Measurements from ENCODE around the gene RNF183. TPM values are rescaled to one million over a fixed set of nuclear protein-coding genes. Genes with fewer than 3 reads are reported as not detected.
A peak's percentile ranks its signal among the peaks of the same experiment; 100 is the strongest.
"Not testable (repeated sequence)": the region's sequence is repeated elsewhere in the genome, so short reads cannot be mapped to it uniquely, and the experiment has no call there.

RNF183 gene
- total RNA-seq, 3 donors from 2014 or later = 0.37 TPM; not detected in 2

DNA sequence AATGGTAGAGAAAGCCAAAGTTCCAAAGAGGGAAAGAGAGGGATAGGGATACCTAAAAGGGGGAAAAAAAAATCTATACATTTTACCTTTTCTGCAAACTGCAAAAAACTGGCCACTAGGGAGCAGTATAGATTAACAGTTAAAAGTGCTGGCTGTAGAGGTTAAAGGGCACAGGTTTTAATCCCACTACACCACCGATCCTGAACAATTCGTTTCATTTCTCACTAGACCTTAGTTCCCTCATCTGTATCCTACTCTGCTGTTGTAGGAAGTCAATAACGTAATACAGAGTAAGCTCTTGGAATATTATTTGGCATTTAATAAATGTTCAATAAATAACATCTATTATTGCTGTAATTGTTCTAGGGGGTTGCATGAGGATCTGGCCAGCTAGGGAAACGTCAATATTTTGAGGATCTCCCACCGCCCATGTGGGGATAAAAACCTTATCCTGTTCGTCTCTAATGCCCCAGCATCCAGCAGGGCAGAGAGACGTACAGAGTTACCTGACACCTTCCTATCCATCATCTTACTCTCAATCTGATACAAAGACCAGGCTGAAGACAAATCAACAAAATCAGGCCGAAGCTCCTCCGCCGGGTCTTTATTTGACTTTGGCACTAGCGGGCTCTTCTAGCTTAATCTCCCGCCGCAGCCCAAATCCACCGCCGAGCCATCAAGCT is 28.6 kb downstream of the RNF183 start:
- Mint-ChIP-seq H3K4me1 (ENCODE audit: low read depth) (peaks cover 24% of the 10 kb centered on the region), H3K27me3 (ENCODE audit: low read depth) (no peaks in the 10 kb centered on the region), H3K4me3 (no peak overlapping the region), H3K36me3 (ENCODE audit: insufficient read depth) (peaks cover 40% of the 10 kb centered on the region), H3K9me3 (no peaks in the 10 kb centered on the region)
- DNase-seq (no peak), ATAC-seq (peak; percentile 12 to 16)

DNA sequence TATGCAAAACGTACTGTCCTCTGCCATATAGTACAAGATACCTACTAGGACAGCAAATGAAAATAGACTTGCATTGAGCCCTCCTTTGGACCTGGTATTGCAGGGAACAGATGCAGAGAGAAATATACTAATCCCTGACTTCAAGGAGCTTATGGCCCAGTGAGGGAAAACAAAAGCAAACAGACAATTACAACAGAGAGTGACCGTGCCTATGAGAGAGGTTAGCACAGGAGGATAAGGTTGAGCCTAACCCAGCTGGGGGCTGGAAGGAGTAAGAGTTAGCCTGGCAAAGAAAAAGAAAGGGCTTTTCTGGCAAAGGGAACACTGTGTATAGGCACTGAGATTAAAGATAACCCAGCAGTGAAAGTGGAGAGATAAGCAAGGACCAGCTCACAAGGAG is 33.3 kb downstream of the RNF183 start:
- no peaks in the 10 kb centered on the region for H3K27me3 Mint-ChIP-seq (ENCODE audit: low read depth)
- H3K9me3 Mint-ChIP-seq = no peaks in the 10 kb centered on the region
- ATAC-seq (no peak), DNase-seq (no peak)
- H3K36me3 Mint-ChIP-seq (ENCODE audit: insufficient read depth) = peaks cover 40% of the 10 kb centered on the region
- peaks cover 15% of the 10 kb centered on the region for H3K4me1 Mint-ChIP-seq (ENCODE audit: low read depth)
- no peak overlapping the region for H3K4me3 Mint-ChIP-seq

DNA sequence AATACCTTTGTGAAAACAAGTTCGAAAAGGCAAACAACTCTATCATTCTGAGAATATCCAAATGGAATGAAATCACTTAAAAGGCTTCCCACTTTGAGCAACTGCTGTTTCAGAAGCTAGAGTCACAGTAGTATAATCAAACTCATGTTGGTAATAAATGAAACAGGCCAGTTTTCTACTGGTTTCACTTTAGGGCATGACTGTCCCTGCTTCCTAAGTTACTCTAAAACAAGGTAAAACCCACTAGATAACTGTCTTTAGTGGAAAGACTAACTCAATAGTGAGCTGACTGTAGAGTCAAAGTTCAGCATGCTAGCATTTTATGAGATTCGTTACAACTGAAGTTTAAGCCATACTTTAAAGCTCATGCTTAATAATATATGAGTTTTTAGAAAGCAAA is 33.8 kb downstream of the RNF183 start:
- ATAC-seq (peak; percentile 75 to 77), DNase-seq (no peak)
- peaks cover 41% of the 10 kb centered on the region for H3K36me3 Mint-ChIP-seq (ENCODE audit: insufficient read depth)
- no peak overlapping the region for H3K4me3 Mint-ChIP-seq
- no peaks in the 10 kb centered on the region for H3K9me3 Mint-ChIP-seq
- H3K27me3 Mint-ChIP-seq (ENCODE audit: low read depth) = no peaks in the 10 kb centered on the region
- peaks cover 15% of the 10 kb centered on the region for H3K4me1 Mint-ChIP-seq (ENCODE audit: low read depth)

DNA sequence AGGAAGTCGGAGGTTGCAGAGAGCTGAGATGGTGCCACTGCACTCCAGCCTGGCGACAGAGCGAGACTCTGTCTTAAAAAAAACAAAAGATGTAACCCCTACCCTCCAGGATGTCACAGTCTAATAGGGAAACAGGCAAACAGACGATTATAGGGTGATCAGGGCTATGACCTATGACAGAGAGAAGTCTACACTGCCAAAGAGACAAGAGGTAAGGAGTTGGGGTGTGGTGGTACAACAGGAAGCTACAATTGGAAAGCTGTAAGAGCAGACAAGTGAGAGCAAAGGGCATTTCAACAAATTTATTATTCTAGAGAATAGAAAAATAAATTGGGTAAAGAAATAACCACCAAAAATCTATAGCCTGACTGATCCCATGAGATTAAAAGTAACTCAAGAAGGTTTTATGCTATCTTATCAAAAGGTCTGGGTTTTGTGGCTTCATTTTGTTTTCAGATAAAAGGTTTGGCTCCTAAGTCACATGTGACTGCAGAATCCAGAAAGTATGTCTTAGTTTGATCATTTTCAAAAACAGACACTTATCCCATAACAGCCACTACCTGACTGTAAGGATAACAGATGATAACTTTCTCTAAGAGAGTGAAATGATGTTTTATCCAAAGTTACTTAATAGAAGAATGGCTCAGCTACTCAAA is 35.1 kb downstream of the RNF183 start:
- DNase-seq = no peak
- Mint-ChIP-seq H3K9me3 (no peaks in the 10 kb centered on the region), H3K36me3 (ENCODE audit: insufficient read depth) (peaks cover 37% of the 10 kb centered on the region), H3K4me1 (ENCODE audit: low read depth) (peaks cover 8% of the 10 kb centered on the region), H3K4me3 (no peak overlapping the region), H3K27me3 (ENCODE audit: low read depth) (no peaks in the 10 kb centered on the region)
- ATAC-seq = no peak

DNA sequence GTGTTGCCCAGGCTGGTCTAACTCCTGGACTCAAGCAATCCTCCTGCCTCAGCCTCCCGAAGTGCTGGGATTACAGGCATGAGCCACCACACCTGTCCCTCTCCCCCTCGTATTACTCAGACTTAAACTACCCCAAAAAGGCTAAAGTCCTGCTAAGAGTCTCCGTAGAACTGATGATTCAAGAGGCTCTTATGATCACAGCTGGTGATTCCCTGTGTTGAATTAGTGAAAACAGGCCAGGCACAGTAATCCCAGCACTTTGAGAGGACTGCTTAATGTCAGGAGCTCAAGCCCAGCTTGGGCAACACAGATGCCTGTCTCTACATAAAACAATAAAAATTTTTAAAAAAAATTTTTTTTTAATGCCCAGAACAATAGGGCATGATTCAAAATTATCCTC is 37.0 kb downstream of the RNF183 start:
- H3K27me3 Mint-ChIP-seq (ENCODE audit: low read depth) = no peaks in the 10 kb centered on the region
- H3K4me3 Mint-ChIP-seq = no peak overlapping the region
- DNase-seq = no peak
- peaks cover 8% of the 10 kb centered on the region for H3K4me1 Mint-ChIP-seq (ENCODE audit: low read depth)
- ATAC-seq = no peak
- H3K36me3 Mint-ChIP-seq (ENCODE audit: insufficient read depth) = peaks cover 30% of the 10 kb centered on the region
- H3K9me3 Mint-ChIP-seq = no peaks in the 10 kb centered on the region

DNA sequence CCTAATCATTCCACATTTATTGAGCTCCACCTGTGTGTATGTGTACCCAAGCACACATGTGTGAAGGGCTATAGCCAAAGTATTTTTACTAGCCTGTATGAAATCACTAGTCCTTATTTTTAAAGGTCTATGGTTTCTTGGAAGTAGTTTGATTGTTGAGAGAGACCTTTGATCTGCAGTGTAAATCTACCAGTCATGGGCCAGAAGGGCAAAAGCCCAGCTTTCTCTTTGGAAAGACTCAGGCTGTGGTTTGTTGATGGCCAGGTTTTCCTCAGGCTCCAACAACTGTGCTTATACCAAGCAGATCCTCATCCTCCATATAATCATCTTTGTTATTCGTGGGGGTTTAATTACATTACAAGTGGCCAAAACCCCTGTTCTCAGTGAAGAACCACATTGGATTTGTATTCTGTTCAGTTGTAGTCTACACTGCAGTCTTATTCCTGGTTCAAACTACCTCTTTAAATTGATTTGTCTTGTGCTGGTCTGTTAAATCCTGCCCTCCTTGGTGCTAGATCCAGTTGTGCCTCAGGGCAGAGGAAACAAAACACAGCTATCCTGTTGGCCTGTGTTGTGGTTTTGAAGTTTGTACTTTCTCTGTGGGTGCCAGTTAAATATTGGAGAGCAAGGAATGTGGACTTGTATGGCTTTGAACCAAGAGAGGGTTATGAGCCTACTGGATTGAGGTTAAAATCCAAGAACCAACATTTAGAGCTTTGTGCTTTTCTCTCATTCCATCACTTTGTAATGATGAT is 41.1 kb downstream of the RNF183 start:
- Mint-ChIP-seq H3K9me3 (no peaks in the 10 kb centered on the region), H3K27me3 (ENCODE audit: low read depth) (no peaks in the 10 kb centered on the region), H3K36me3 (ENCODE audit: insufficient read depth) (peaks cover 30% of the 10 kb centered on the region), H3K4me3 (no peak overlapping the region), H3K4me1 (ENCODE audit: low read depth) (no peaks in the 10 kb centered on the region)
- DNase-seq (no peak), ATAC-seq (no peak)

DNA sequence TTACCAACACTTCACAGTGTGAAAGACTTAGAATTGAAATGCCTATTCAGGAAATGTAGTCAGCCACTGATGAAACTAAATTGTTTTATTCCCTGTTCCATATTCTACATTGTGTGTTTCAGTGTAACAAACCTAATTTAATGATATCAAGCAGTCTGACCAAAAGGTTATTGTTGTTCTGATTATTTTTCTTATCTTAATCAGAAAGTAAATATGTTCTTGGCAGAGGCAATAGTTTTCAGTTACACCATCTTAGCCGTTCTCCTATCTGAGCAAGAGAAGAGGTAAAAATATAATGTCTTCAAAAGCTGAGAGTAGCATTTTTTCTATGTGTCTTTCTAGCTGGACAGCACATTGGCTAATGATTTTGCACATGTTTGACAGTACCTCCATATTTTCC is 44.9 kb downstream of the RNF183 start:
- ATAC-seq (no peak), DNase-seq (no peak)
- Mint-ChIP-seq H3K27me3 (ENCODE audit: low read depth) (no peaks in the 10 kb centered on the region), H3K4me1 (ENCODE audit: low read depth) (no peaks in the 10 kb centered on the region), H3K9me3 (no peaks in the 10 kb centered on the region), H3K4me3 (no peak overlapping the region), H3K36me3 (ENCODE audit: insufficient read depth) (peaks cover 25% of the 10 kb centered on the region)

DNA sequence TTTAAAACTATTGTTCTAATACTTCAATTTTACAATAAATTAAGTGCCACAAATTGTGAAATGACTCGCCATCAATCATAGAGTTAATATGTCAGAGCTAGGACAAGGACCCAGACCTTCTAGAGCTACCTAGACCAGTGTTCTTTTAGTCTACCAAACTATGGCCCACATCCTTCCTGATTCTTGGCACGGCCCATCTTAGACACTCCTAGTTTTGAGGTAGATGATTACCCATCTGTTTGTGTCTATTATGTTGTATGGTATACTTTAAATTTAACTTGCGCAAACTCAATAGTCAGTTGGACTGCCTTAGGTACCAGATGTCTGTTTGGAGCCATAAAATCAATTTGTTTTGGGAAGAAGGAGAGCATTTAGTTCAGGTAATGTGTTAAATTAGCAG is 45.3 kb downstream of the RNF183 start:
- ATAC-seq (no peak), DNase-seq (no peak)
- H3K36me3 Mint-ChIP-seq (ENCODE audit: insufficient read depth) = peaks cover 25% of the 10 kb centered on the region
- H3K4me1 Mint-ChIP-seq (ENCODE audit: low read depth) = no peaks in the 10 kb centered on the region
- H3K9me3 Mint-ChIP-seq = no peaks in the 10 kb centered on the region
- H3K27me3 Mint-ChIP-seq (ENCODE audit: low read depth) = no peaks in the 10 kb centered on the region
- no peak overlapping the region for H3K4me3 Mint-ChIP-seq

DNA sequence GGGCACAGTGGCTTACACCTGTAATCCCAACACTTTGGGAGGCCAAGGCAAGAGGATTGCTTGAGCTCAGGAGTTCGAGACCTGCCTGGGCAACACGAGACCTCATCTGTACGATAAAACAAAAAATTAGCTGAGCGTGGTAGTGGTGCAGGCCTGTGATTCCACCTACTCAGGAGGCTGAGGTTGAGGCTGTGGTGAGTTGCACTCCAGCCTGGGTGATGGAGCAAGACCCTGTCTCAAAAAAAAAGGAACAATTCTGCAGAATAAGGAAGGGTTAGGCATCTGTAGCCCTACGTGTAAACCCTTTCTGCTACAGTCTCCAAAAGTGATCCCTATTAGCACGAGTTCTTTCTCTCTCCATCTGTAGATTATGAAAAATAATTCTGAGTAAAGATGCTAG is 47.7 kb downstream of the RNF183 start:
- H3K9me3 Mint-ChIP-seq = peaks cover 3% of the 10 kb centered on the region
- H3K36me3 Mint-ChIP-seq (ENCODE audit: insufficient read depth) = peaks cover 21% of the 10 kb centered on the region
- no peaks in the 10 kb centered on the region for H3K27me3 Mint-ChIP-seq (ENCODE audit: low read depth)
- DNase-seq = no peak
- ATAC-seq = no peak
- no peaks in the 10 kb centered on the region for H3K4me1 Mint-ChIP-seq (ENCODE audit: low read depth)
- H3K4me3 Mint-ChIP-seq = no peak overlapping the region

DNA sequence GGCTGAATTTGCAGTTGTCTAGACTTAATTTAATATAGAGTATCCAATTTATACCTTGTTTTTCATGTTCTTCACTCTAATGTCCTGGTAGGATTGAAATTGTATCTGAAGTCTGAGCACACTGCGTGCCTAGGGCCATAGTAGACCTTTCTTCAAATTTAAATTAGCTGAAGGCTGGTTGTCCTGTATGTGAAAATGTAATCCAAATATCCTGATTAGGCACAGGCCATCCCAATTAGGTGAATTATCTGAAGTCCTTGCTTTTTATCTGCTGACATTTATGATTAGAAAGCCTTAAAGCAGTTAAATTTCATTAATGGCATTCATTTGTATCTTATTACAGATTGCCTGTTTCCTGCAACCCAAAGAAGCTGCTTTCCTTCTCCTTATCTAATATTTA is 48.2 kb downstream of the RNF183 start:
- H3K9me3 Mint-ChIP-seq = peaks cover 3% of the 10 kb centered on the region
- ATAC-seq (no peak), DNase-seq (no peak)
- H3K4me1 Mint-ChIP-seq (ENCODE audit: low read depth) = no peaks in the 10 kb centered on the region
- H3K36me3 Mint-ChIP-seq (ENCODE audit: insufficient read depth) = peaks cover 17% of the 10 kb centered on the region
- H3K4me3 Mint-ChIP-seq = no peak overlapping the region
- no peaks in the 10 kb centered on the region for H3K27me3 Mint-ChIP-seq (ENCODE audit: low read depth)

DNA sequence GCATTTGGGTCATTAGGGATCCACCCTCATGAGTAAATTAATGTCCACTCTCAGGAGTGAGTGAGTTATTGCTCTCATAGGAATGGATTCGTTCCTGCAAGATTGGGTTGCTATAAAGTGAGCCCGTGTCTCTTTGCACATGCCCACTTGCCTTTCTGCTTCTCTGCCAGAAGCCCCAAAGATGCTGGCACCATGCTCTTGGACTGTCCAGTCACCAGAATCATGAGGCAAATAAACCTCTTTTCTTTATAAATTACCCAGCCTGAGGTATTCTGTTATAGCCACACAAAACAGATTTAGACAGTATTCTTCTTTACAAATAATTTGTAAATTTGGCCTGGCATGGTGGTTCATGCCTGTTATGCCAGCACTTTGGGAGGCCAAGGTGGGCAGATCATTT is 52.4 kb downstream of the RNF183 start:
- DNase-seq (no peak), ATAC-seq (no peak)
- Mint-ChIP-seq H3K4me3 (no peak overlapping the region), H3K27me3 (ENCODE audit: low read depth) (no peaks in the 10 kb centered on the region), H3K4me1 (ENCODE audit: low read depth) (no peaks in the 10 kb centered on the region), H3K36me3 (ENCODE audit: insufficient read depth) (no peaks in the 10 kb centered on the region), H3K9me3 (peaks cover 3% of the 10 kb centered on the region)

DNA sequence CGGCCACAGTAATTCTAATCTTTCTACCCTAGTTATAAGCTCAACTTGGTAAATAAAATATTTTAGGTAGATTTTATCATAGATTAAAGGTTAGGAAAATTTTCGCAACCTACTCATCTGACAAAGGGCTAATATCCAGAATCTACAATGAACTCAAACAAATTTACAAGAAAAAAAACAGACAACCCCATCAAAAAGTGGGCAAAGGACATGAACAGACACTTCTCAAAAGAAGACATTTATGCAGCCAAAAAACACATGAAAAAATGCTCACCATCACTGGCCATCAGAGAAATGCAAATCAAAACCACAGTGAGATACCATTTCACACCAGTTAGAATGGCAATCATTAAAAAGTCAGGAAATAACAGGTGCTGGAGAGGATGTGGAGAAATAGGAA is 53.5 kb downstream of the RNF183 start:
- H3K4me3 Mint-ChIP-seq; H3K27me3 Mint-ChIP-seq (ENCODE audit: low read depth); H3K9me3 Mint-ChIP-seq; H3K36me3 Mint-ChIP-seq (ENCODE audit: insufficient read depth); DNase-seq; ATAC-seq; H3K4me1 Mint-ChIP-seq (ENCODE audit: low read depth): not testable (repeated sequence)

DNA sequence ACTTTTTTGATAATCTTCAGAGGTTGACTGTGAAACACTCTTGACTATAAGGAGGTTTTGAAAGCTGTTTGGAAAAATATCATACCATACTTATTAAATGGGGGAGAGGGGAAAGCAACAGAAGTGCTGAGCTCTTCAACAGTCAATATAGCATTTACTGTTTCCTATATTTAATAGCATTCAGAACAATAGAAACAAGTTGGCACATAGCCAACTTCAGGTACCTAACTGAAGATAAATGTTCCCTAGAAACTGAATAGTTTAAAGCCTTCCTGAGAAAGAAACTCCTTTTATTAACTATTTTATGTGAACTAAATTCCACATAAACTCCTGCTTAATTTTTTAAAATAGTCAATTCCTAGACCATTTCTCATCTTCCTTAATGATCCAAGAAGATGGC is 55.5 kb downstream of the RNF183 start:
- Mint-ChIP-seq H3K36me3 (ENCODE audit: insufficient read depth) (no peaks in the 10 kb centered on the region), H3K4me1 (ENCODE audit: low read depth) (no peaks in the 10 kb centered on the region), H3K9me3 (peaks cover 3% of the 10 kb centered on the region), H3K4me3 (no peak overlapping the region), H3K27me3 (ENCODE audit: low read depth) (no peaks in the 10 kb centered on the region)
- no peak for DNase-seq
- ATAC-seq = no peak
